Renal cortex interstitium (tissue), 11 donors: ENCODE results near the gene TFCP2. TPM values are rescaled to one million over a fixed set of nuclear protein-coding genes. Genes with fewer than 3 reads are reported as not detected.

Experiments used
- DNase-seq, 11 donors: peaks; one replicate each; pipeline ENCODE4 v3.0.0-alpha.2; 2013; ENCODE audit warnings: low read depth in 9 of 11, low spot score in 4 of 11; ENCODE audit errors: extremely low read depth in 1 of 11
- polyA plus RNA-seq, 3 donors: library from polyadenylated mRNA; unstranded; fragments of 120-200 nt; gene quantifications; one replicate each; pipeline ENCODE4 v1.2.1, GENCODE V29; 2013; ENCODE audit not compliant: insufficient read length in 3 of 3

The TFCP2 gene
- polyA plus RNA-seq, 3 donors: 53.0 to 55.1 (median 54.1) TPM

GRCh38 chr12:51065530-51065929, 107.4 kb downstream of the TFCP2 start:
- no peak for DNase-seq

- no peak for DNase-seq
These were observed 110.1 kb downstream of the TFCP2 start for GRCh38 chr12:51062631-51063397.

DNA sequence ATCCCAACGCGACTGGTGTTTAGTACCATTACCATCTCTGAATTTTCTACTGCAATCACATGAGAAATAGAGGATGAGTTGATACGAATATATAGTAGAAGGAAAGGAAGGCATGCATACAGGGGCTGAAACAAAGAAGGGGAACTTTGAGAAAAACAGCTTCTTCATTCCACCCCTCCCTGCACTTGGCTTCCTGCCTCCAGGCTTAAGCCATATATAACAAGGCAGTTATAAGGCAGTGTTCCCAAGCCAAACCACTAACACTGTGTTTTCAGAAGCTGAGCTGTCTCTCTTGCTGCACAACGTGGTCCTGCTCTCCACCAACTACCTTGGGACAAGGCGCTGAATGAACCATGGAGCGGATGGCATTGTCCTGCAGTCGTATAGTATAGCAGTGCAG, 113.8 kb downstream of the TFCP2 start:
- no peak for DNase-seq

GRCh38 chr12:51056242-51056641, 116.7 kb downstream of the TFCP2 start:
- no peak for DNase-seq

GRCh38 chr12:51055060-51055459, 117.9 kb downstream of the TFCP2 start:
- no peak for DNase-seq

- DNase-seq: peak in 2 of 11 donors; percentile 25 to 50
These were observed 121.1 kb downstream of the TFCP2 start for GRCh38 chr12:51051787-51052186.

- DNase-seq: no peak
These were observed 123.4 kb downstream of the TFCP2 start for GRCh38 chr12:51049525-51049924.

DNA sequence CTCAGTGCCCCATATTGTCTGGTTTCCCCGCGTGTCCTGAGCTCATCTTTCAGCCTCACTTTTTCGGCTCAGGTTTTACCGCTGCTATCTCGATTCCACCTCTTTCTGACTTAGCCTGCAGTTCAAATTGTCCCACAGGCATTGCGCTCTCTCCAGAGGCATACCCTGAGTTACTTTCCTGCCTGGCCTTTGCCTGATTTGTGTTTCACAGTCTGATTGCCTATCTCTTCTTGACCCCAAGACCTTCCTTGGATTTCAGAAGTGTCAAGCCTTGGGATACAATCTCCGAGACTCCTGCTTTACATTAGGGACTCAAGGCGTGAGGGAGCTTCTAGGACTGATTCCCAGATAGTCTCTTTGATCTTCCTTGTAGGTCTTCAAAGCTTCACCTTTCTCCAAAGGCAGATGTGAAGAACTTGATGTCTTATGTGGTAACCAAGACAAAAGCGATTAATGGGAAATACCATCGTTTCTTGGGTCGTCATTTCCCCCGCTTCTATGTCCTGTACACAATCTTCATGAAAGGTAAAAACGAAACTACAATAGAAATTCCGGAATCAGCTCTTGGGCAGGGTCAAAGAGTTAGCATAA, 124.2 kb downstream of the TFCP2 start:
- DNase-seq: no peak

DNA sequence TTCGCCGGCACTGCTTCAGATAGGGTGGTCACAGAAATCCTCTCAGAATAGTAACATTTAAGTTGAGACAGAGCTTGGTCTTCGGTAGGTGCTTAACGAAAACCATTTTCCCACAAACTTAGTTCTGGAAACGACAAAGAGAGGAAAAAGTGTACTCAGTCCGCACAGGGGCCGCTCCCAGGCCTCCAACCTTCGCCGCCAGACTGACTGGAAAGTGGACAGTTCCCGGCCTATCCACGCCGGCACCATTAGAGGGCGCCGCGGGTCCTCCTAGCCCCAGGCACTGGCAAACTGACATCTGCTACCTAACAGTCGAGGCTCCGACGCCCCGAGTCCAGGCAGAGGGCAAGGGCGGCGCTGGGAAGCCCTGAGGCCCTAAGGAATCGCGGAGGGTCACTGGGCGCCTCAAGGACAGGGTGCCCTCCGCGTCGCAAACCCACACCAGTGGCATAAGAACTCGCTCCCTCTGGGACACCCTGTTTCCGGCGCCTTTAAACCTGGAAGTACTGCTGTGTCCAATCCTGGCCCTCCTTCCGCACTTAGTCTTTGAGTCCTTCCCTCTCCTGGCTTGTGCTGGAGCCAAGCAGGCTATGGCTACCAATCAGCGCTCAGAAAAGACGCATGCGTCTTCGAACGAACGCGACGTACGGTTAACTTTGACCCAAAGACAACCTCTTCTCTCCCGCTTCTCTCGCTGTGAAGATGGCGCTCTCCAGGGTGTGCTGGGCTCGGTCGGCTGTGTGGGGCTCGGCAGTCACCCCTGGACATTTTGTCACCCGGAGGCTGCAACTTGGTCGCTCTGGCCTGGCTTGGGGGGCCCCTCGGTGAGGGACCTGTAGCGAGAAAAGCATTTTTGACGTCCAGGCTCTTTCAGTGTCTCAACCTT, 125.0 kb downstream of the TFCP2 start, which contains the start of gene LETMD1:
LETMD1 (plus strand) TSS at position 673 of the 886 bp plus-strand sequence; CDS start at position 703, 30 bp downstream.
- DNase-seq: peak; percentile 91 to 99 (median 96)

Other genes starting within 250 kb of the TFCP2 start
- gene HIGD1C, start 220.6 kb downstream of the TFCP2 start, polyA plus RNA-seq: not detected
- gene SLC11A2, start 146.8 kb downstream of the TFCP2 start, polyA plus RNA-seq: 10 to 100 TPM; 46.5 to 75.7 (median 59.2) TPM
- 100 to 1,000 TPM in 2 of 3 donors, 10 to 100 TPM in 1; 86.9 to 151 (median 130) TPM for gene LETMD1, start 124.8 kb downstream of the TFCP2 start, polyA plus RNA-seq
- 10 to 100 TPM; 35.7 to 37.8 (median 36.2) TPM for gene CSRNP2, start 89.5 kb downstream of the TFCP2 start, polyA plus RNA-seq
- gene POU6F1, start 44.9 kb upstream of the TFCP2 start, polyA plus RNA-seq: 10 to 100 TPM in 1 of 3 donors, 1 to 10 TPM in 2; 7.1 to 14.0 (median 8.0) TPM
- gene DAZAP2, start 65.7 kb upstream of the TFCP2 start, polyA plus RNA-seq: 100 to 1,000 TPM; 259 to 294 (median 266) TPM
- gene SMAGP, start 97.3 kb upstream of the TFCP2 start, polyA plus RNA-seq: 10 to 100 TPM; 19.2 to 21.5 (median 20.0) TPM
- gene BIN2, start 151.0 kb upstream of the TFCP2 start, polyA plus RNA-seq: 1 to 10 TPM; 2.3 to 3.9 (median 3.2) TPM
- not detected for gene CELA1, start 173.5 kb upstream of the TFCP2 start, polyA plus RNA-seq
- 1 to 10 TPM; 5.0 to 7.0 (median 5.8) TPM for gene GALNT6, start 218.3 kb upstream of the TFCP2 start, polyA plus RNA-seq